IMR-90 (cell line): ENCODE results near the gene RAPH1. TPM values are rescaled to one million over a fixed set of nuclear protein-coding genes. Genes with fewer than 3 reads are reported as not detected.

Experiments
- ATAC-seq: fragments of 200-7000 bp; cut with Tn5 transposase; 2 replicates; pipeline ENCODE4 v1.9.1; 2020; ENCODE audit warnings: low read depth, mild to moderate bottlenecking, moderate library complexity
- BruUV-seq: library from RNA; stranded (reverse); fragments of 400-500 nt; replicated peaks from 2 replicates; lab custom pipeline; 2021; lab: Mats Ljungman, UMichigan
- CTCF ChIA-PET: fragments of 300-600 bp; formaldehyde crosslinking; extraction: SDS; loops from one replicate; lab custom pipeline; 2021; ENCODE audit warnings: antibody characterized with exemption; lab: Yijun Ruan, JAX
- POLR2A ChIA-PET: fragments of 300-600 bp; sonication (Branson Sonifier 250); formaldehyde crosslinking; loops from one replicate; lab custom pipeline; 2022; ENCODE audit warnings: antibody characterized with exemption; ENCODE audit not compliant: unreplicated experiment; lab: Charles Lee
- DNase-seq: peaks from one replicate; pipeline ENCODE4 v3.0.0; 2013
- H2AFZ ChIP-seq: replicated peaks from 2 replicates; pipeline ENCODE3; 2013; ENCODE audit warnings: low read length, mild to moderate bottlenecking; ENCODE audit not compliant: poor library complexity
- H2AK5ac ChIP-seq: 2 replicates; pipeline ENCODE4 v1.6.1; 2013; ENCODE audit warnings: low read depth, low read length, inconsistent platforms
- H2AK9ac ChIP-seq: replicated peaks from 2 replicates; pipeline ENCODE3; 2013; ENCODE audit warnings: mild to moderate bottlenecking, low read depth, low read length, moderate library complexity; ENCODE audit not compliant: poor library complexity
- H2BK120ac ChIP-seq: 2 replicates; pipeline ENCODE4 v1.6.1; 2013; ENCODE audit warnings: low read depth, low read length, inconsistent platforms
- H2BK15ac ChIP-seq: 3 replicates; pipeline ENCODE4 v1.6.1; 2013; ENCODE audit warnings: low read depth, low read length, inconsistent platforms
- H2BK20ac ChIP-seq: 2 replicates; pipeline ENCODE4 v1.6.1; 2013; ENCODE audit warnings: low read depth, mild to moderate bottlenecking, inconsistent platforms, low read length, moderate library complexity
- H2BK5ac ChIP-seq: 2 replicates; pipeline ENCODE4 v1.6.1; 2013; ENCODE audit warnings: mild to moderate bottlenecking, low read depth, low read length, inconsistent platforms; ENCODE audit not compliant: poor library complexity, severe bottlenecking
- H3K14ac ChIP-seq: replicated peaks from 2 replicates; pipeline ENCODE4 v1.6.1; 2013; ENCODE audit warnings: low read depth, low read length, inconsistent platforms
- H3K18ac ChIP-seq: 2 replicates; pipeline ENCODE4 v1.6.1; 2013; ENCODE audit warnings: low read depth, low read length, control low read depth
- H3K23ac ChIP-seq: 2 replicates; pipeline ENCODE4 v1.6.1; 2013; ENCODE audit warnings: low read depth, low read length, inconsistent platforms
- H3K27ac ChIP-seq: 2 replicates; pipeline ENCODE4 v1.5.1; 2013; ENCODE audit warnings: mild to moderate bottlenecking, control low read depth, low read length; ENCODE audit not compliant: insufficient read depth
- H3K27me3 ChIP-seq: 2 replicates; pipeline ENCODE4 v1.6.1; 2013; ENCODE audit warnings: low read length; ENCODE audit not compliant: control insufficient read depth, insufficient read depth
- H3K36me3 ChIP-seq: 2 replicates; pipeline ENCODE4 v1.6.1; 2013; ENCODE audit warnings: low read length, mixed read lengths; ENCODE audit not compliant: control insufficient read depth, insufficient read depth
- H3K4ac ChIP-seq: 2 replicates; pipeline ENCODE4 v1.6.1; 2013; ENCODE audit warnings: low read depth, low read length, inconsistent platforms
- H3K4me1 ChIP-seq: 2 replicates; pipeline ENCODE4 v1.6.1; 2013; ENCODE audit warnings: low read length, mixed read lengths; ENCODE audit not compliant: control insufficient read depth, insufficient read depth
- H3K4me2 ChIP-seq: 2 replicates; pipeline ENCODE4 v1.6.1; 2013; ENCODE audit warnings: low read depth, mild to moderate bottlenecking, control low read depth, low read length, moderate library complexity
- H3K4me3 ChIP-seq: 2 replicates; pipeline ENCODE4 v1.5.1; 2013; ENCODE audit warnings: low read depth, mild to moderate bottlenecking, control low read depth, low read length, moderate library complexity; ENCODE audit not compliant: insufficient read depth
- H3K56ac ChIP-seq: 2 replicates; pipeline ENCODE4 v1.6.1; 2013; ENCODE audit warnings: low read length, inconsistent platforms; ENCODE audit not compliant: insufficient read depth; ENCODE audit errors: extremely low read depth
- H3K79me1 ChIP-seq, 2 experiments: 2 replicates each; pipeline ENCODE4 v1.6.1; 2013; ENCODE audit warnings: low read length in 2 of 2, inconsistent platforms in 1 of 2, low read depth in 1 of 2
- H3K9ac ChIP-seq: 2 replicates; pipeline ENCODE4 v1.6.1; 2013; ENCODE audit warnings: low read depth, low read length, control low read depth
- H3K9me1 ChIP-seq: 2 replicates; pipeline ENCODE4 v1.6.1; 2013; ENCODE audit warnings: low read length, inconsistent platforms; ENCODE audit not compliant: insufficient read depth
- H3K9me3 ChIP-seq: 2 replicates; pipeline ENCODE4 v1.6.1; 2013; ENCODE audit warnings: low read length; ENCODE audit not compliant: control insufficient read depth, insufficient read depth
- H4K20me1 ChIP-seq: 2 replicates; pipeline ENCODE4 v1.6.1; 2013; ENCODE audit warnings: low read length, inconsistent platforms; ENCODE audit not compliant: insufficient read depth
- H4K5ac ChIP-seq: 2 replicates; pipeline ENCODE4 v1.6.1; 2013; ENCODE audit warnings: mild to moderate bottlenecking, low read depth, low read length, control low read depth
- H4K8ac ChIP-seq, 2 experiments: 2 replicates each; pipeline ENCODE4 v1.6.1; 2013; ENCODE audit warnings: low read depth in 2 of 2, low read length in 2 of 2, control low read depth in 1 of 2, inconsistent platforms in 1 of 2
- H4K91ac ChIP-seq: 2 replicates; pipeline ENCODE4 v1.6.1; 2013; ENCODE audit warnings: low read depth, low read length, inconsistent platforms; ENCODE audit not compliant: insufficient read depth
- BHLHE40 ChIP-seq: fragments of 150-350 bp; IDR thresholded peaks from 2 replicates; pipeline ENCODE4 v1.6.1; 2016; ENCODE audit warnings: mild to moderate bottlenecking, low read depth, low read length
- CEBPB ChIP-seq: IDR thresholded peaks from 2 replicates; pipeline ENCODE4 v1.6.1; 2012; ENCODE audit warnings: low read depth, low read length, improper control_type of control experiment
- CHD1 ChIP-seq: IDR thresholded peaks from 2 replicates; pipeline ENCODE4 v1.6.1; 2012; ENCODE audit warnings: low read depth, low read length, improper control_type of control experiment
- ELK1 ChIP-seq: fragments of 150-350 bp; IDR thresholded peaks from 2 replicates; pipeline ENCODE4 v1.6.1; 2016; ENCODE audit warnings: low read depth, mild to moderate bottlenecking, low read length, moderate library complexity, borderline replicate concordance
- MAFK ChIP-seq: IDR thresholded peaks from 2 replicates; pipeline ENCODE4 v1.6.1; 2012; ENCODE audit warnings: low read depth, low read length, improper control_type of control experiment
- MXI1 ChIP-seq: IDR thresholded peaks from 2 replicates; pipeline ENCODE4 v1.6.1; 2012; ENCODE audit warnings: low read depth, mild to moderate bottlenecking, low read length, moderate library complexity, borderline replicate concordance
- NFE2L2 ChIP-seq: fragments of 150-350 bp; IDR thresholded peaks from 2 replicates; pipeline ENCODE4 v1.6.1; 2016; ENCODE audit warnings: low read depth, mild to moderate bottlenecking, low read length
- POLR2A ChIP-seq: IDR thresholded peaks from 2 replicates; pipeline ENCODE4 v1.6.1; 2012; ENCODE audit warnings: mild to moderate bottlenecking, low read depth, low read length
- RCOR1 ChIP-seq: IDR thresholded peaks from 2 replicates; pipeline ENCODE4 v1.6.1; 2012; ENCODE audit warnings: mild to moderate bottlenecking, low read length, improper control_type of control experiment; ENCODE audit not compliant: insufficient replicate concordance
- RFX5 ChIP-seq: IDR thresholded peaks from 2 replicates; pipeline ENCODE4 v1.8.0; 2012; ENCODE audit warnings: low read depth, mild to moderate bottlenecking, low read length, moderate library complexity
- USF2 ChIP-seq: fragments of 150-350 bp; IDR thresholded peaks from 2 replicates; pipeline ENCODE4 v1.6.1; 2017; ENCODE audit warnings: mild to moderate bottlenecking, antibody characterized with exemption, low read length, low read depth
- WGBS, 2 experiments: methylation state at CpG; one replicate each; pipeline versions ENCODE4 v1.1.5 to v1.1.7; 2013; ENCODE audit warnings: missing lambda C conversion rate in 2 of 2; ENCODE audit not compliant: insufficient read length in 1 of 2; ENCODE audit errors: extremely low coverage in 2 of 2; 5-methylcytosine and 5-hydroxymethylcytosine counted together
- dilution Hi-C: fragments of 300-500 bp; cut with HindIII; formaldehyde crosslinking; loops from one replicate; pipeline ENCODE4 v1.14.3; 2018; ENCODE audit warnings: low sequenced_read_pairs; ENCODE audit not compliant: unreplicated experiment
- in situ Hi-C: fragments of 300-500 bp; cut with MboI; formaldehyde crosslinking; loops from 3 replicates; pipeline ENCODE4 v1.14.3; 2019; ENCODE audit warnings: low sequenced_read_pairs, inconsistent platforms, mixed read lengths
- intact Hi-C: fragments of 100-400 bp; cut with micrococcal nuclease; formaldehyde crosslinking; loops from 2 replicates; pipeline ENCODE4 v1.10.0; 2022
- polyA plus RNA-seq, 3 experiments: library from polyadenylated mRNA; depleted of rRNA; stranded (reverse); fragments of >200 nt; gene quantifications; 2 replicates each; pipeline ENCODE4 v1.2.3, GENCODE V29; 2012; ENCODE audit warnings: low replicate concordance in 1 of 3
- total RNA-seq: library from RNA; depleted of rRNA; stranded (reverse); fragments of >200 nt; gene quantifications from 2 replicates; pipeline ENCODE4 v1.2.3, GENCODE V29; 2012
- TF ChIP-seq, protein P1 (sequence below): conservative IDR thresholded peaks from 2 replicates; pipeline ENCODE4 v1.5.1; 2012; ENCODE audit warnings: mild to moderate bottlenecking, low read depth, low read length, improper control_type of control experiment

RAPH1 gene
- total and polyA plus RNA-seq, 2 of the 4 experiments (the other 2 are of a cell fraction) = 7.5 to 15.1 TPM

- POLR2A ChIA-PET = no interaction called here
- no peak for DNase-seq
- dilution Hi-C loops = no loop called here
- H3K36me3 ChIP-seq = peaks cover 4% of the 10 kb centered on the region; the same call in 1 of the 2 replicates
- H3K4ac ChIP-seq = no peak overlapping the region
- H3K9me1 ChIP-seq = 0 out of 2 replicates have a peak, but pooled peaks cover 3% of the 10 kb centered on the region
- in situ Hi-C loops = no loop called here
- no peak overlapping the region for H3K4me3 ChIP-seq
- H2BK5ac ChIP-seq = no peak overlapping the region
- CTCF ChIA-PET = interaction anchor here (0.9 kb wide), 1 partner anchor 54 kb away, joined by 9 read pairs; no protein-coding TSS in a partner anchor
- no peak overlapping the region for H3K14ac ChIP-seq
- no peak overlapping the region for H2BK120ac ChIP-seq
- no peaks in the 10 kb centered on the region for H4K20me1 ChIP-seq
- TF ChIP-seq USF2 (no peak), MAFK (no peak), CEBPB (no peak), ELK1 (no peak), NFE2L2 (no peak), RFX5 (no peak), POLR2A (no peak), MXI1 (no peak), CHD1 (no peak), RCOR1 (no peak), BHLHE40 (no peak)
- TF ChIP-seq, protein P1, sequence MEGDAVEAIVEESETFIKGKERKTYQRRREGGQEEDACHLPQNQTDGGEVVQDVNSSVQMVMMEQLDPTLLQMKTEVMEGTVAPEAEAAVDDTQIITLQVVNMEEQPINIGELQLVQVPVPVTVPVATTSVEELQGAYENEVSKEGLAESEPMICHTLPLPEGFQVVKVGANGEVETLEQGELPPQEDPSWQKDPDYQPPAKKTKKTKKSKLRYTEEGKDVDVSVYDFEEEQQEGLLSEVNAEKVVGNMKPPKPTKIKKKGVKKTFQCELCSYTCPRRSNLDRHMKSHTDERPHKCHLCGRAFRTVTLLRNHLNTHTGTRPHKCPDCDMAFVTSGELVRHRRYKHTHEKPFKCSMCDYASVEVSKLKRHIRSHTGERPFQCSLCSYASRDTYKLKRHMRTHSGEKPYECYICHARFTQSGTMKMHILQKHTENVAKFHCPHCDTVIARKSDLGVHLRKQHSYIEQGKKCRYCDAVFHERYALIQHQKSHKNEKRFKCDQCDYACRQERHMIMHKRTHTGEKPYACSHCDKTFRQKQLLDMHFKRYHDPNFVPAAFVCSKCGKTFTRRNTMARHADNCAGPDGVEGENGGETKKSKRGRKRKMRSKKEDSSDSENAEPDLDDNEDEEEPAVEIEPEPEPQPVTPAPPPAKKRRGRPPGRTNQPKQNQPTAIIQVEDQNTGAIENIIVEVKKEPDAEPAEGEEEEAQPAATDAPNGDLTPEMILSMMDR = no peak
- H3K79me1 ChIP-seq = peaks cover 3 to 25% of the 10 kb centered on the region in 2 experiments; a peak in 3 of 4 replicates
- H3K9ac ChIP-seq = no peak overlapping the region
- no peak overlapping the region for H3K4me2 ChIP-seq
- H4K91ac ChIP-seq = no peak overlapping the region
- no TSS peak for BruUV-seq
- no peak overlapping the region for H3K56ac ChIP-seq
- H3K27me3 ChIP-seq = no peaks in the 10 kb centered on the region
- no peak overlapping the region for H2AFZ ChIP-seq
- no peak for ATAC-seq
- WGBS, 2 experiments = no CpG with 5 or more reads among the region's 1 CpG
- intact Hi-C loops = no loop called here
- no peak overlapping the region for H2BK15ac ChIP-seq
- no peak overlapping the region for H2AK5ac ChIP-seq
- no peak overlapping the region for H3K23ac ChIP-seq
- no peak overlapping the region for H2AK9ac ChIP-seq
- no peaks in the 10 kb centered on the region for H3K9me3 ChIP-seq
- no peak overlapping the region for H2BK20ac ChIP-seq
- no peaks in the 10 kb centered on the region for H3K4me1 ChIP-seq
- H3K27ac ChIP-seq = no peak overlapping the region
- H4K8ac ChIP-seq = no peak overlapping the region
- H4K5ac ChIP-seq = no peak overlapping the region
- no peak overlapping the region for H3K18ac ChIP-seq
Measured at GRCh38 chr2:203383038-203383437, 152.1 kb downstream of the RAPH1 start.
